ENCODE data around the gene SAA2.
"Not testable (repeated sequence)": the region's sequence is repeated elsewhere in the genome, so short reads cannot be mapped to it uniquely, and the experiment has no call there.

The SAA2 gene

GRCh38 chr11:18247191-18247581 is 1.3 kb downstream of the SAA2 start:
- DNase-seq (ENCODE audit: low read depth), result not testable (repeated sequence)

DNA sequence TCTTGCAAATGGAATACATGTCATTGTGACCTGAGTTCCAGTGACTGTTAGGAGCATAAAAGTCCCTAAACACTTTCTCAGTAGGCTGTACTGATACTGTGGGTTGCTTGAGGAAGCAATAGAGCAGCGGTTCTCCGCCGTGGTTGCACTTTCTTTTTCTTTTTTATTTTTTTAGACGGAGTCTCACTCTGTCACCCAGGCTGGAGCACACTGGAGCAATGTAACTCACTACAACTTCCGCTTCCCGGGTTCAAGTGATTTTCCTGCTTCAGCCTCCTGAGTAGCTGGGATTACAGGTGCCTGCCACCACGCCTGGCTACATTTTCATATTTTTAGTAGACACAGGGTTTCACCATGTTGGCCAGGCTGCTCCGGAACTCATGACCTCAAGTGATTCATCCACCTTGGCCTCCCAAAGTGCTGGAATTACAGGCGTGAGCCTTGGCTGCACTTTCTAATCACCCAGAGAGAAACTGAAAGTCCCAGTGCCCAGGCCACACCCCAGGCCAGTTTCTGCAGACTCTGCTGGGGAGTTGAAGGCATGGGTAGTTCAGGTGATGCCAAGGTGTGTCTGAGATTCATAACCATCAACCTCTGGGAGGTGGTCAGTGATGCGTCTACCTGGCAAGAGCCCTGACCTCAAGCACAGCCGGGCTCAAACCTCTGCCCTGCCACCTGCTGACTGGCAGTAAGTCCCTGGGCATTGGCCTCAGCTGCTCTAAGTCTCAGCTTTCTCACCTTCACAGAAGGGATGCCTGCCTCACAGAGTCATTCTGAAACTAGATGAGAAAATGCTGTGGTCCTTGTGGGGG is 1.9 kb downstream of the SAA2 start:
- not testable (repeated sequence) for DNase-seq (ENCODE audit: low read depth)

DNA sequence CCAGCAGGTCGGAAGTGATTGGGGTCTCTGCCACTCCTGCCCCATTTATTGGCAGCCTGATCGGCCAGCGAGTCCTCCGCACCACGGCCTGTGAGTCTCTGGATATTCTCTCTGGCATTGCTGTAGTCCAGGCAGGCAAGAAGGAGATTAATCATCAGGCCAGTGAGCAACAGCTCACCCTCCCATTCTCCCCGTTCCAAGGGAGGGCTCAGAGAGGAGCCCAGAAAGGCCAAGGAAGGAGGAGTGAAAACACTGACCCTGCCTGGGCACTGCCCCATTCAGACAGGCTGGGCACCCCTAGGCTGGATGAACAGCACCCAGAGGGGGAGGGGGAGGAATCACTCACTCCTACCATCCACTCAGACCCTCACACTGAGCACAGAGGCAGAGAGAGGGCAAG is 3.1 kb downstream of the SAA2 start:
- peak; percentile 44 for DNase-seq (ENCODE audit: low read depth)

DNA sequence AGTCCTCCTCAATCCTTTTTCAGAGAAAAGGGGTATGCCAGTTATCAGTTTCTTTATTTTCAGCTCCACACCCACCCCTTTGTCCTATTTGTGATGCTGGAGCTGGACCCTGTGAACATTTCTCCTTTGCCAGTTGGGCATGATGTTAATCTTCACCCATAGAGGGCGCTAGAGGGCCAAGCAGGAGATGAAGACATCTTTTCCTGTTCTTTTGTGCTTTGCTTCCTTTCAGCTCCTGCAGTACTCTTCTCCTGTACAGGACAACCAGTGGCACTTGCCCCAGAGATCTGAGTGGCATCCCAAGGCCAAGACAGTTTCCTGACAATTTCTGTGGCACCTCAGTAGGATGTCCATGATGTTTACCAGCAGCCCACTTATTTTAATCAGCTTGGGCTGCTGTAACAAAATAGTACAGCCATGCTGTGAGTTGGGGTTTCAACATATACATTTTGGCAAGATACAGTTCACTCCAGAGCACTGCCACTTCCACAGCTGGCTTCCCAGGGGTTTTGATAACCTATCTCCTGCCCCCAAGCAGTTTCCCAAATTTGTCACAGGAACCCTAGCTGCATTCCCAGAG is 4.6 kb downstream of the SAA2 start:
- DNase-seq (ENCODE audit: low read depth), result peak; percentile 77

DNA sequence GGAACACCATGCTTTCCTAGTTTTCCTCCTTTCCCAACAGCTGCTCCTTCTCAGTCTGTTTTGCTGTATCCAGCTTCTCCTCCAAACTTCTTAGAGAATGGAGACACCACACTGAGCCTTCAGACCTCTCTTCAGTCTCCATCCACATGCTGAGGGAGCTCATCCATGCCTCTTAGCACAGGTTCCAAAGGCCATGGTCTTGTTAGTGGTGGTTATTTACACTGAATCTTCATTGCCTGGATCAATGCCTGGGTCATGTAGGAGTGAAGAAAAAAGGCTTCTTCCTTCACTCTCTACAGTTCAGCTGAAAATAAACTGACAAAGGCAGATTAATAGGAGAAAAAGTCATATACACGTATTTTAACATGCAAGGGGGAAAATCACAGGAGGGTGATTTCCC is 8.8 kb downstream of the SAA2 start:
- no peak for DNase-seq (ENCODE audit: low read depth)

DNA sequence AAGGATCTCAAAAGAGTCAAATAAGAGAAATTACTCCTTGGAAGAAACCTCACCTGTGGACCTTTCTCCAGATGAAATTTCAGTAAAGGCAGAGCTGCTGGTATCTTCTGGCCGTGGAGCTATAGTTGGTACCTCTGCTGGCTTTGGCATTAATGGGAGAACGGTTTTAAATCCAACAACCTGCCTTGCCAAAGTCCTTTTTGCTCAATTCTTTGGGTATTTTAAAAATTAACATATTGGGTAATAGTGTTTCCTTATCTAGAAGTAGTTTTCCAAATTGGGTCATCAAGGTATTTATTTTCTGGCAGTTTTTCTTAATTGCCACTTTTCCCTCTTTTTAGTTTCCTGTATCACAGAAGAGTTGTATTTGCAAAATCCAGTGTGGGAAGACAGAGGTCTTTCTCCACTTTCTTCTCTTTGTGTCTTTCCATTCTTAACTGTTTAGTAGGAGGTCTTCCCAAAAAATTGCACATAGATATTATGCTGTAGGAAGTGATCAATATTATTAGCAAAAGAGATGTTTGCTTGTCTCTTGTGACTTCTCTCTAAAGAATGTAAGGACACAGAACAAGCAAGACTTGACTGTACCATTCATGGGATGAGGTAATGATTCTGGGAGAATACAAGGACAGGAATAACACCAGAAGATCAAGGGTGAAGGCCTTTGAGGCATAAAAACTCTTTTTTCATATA is 11.7 kb downstream of the SAA2 start, which contains the start of gene SAA4:
Gene SAA4, minus strand, starts transcription at position 139 of the 693 bp plus-strand sequence. CDS start 876 bp downstream, outside the sequence.
- DNase-seq (ENCODE audit: low read depth), result peak; percentile 37

- no peak for DNase-seq (ENCODE audit: low read depth)
Observed at GRCh38 chr11:18235394-18236334, 12.8 kb downstream of the SAA2 start.

DNA sequence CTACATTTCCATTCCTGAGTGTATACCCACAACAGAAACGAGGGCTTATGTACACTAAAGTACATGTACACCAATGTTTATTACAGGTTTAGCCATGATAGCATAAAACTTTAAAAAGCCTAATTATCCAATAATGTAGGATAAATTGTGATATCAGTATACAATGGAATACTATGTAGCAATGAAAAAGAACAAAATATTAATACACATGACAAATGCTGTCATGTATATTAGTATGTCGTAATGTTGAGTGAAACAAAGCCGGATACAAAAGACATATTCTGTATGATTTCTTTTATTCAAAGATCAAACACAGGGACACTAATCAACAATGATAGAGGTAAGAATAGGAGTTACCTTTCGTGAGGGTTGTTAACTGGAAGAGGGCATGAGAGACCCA is 14.6 kb downstream of the SAA2 start:
- DNase-seq (ENCODE audit: low read depth), result no peak

DNA sequence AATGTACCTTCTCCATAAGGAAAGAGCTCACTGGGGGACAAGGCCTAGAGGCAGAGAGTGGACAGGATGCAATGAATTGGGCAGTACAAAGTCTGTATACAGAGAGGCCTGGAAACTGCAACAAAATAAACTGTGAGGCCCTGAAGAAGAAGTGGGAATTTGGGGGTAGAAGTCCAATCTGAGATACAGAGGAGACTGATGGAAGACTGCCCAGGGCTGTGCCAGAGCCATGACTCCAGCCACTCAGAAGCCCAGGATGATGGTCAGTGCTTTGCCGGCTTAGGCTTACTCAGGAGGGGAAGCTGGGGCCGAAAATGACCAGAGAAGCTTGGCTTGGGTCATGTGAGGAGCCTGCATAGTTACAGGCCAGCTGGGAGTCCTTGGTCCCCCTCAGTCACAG is 17.6 kb downstream of the SAA2 start:
- no peak for DNase-seq (ENCODE audit: low read depth)

DNA sequence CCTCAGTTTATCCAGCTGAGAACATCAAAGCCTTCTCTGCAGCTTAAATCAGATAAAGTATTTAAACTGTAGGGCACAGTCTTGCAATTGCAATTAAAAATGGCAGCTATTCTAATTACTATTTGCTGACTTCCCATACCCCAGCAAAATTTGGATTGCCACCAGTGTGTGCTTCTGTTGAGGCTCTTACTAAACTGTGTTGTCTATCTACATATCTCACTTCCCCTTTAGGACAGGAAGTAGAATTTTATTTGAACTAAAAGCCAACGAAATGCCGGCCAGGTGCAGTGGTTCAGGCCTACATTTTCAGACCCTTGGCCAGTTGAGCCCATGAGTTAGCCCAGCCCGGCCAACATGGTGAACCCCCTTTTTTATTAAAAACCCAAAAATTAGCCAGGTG is 19.0 kb downstream of the SAA2 start:
- no peak for DNase-seq (ENCODE audit: low read depth)

- no peak for DNase-seq (ENCODE audit: low read depth)
Observed at GRCh38 chr11:18225913-18226312, 22.6 kb downstream of the SAA2 start.

- DNase-seq (ENCODE audit: low read depth), result no peak
Observed at GRCh38 chr11:18223591-18224387, 24.7 kb downstream of the SAA2 start.

DNA sequence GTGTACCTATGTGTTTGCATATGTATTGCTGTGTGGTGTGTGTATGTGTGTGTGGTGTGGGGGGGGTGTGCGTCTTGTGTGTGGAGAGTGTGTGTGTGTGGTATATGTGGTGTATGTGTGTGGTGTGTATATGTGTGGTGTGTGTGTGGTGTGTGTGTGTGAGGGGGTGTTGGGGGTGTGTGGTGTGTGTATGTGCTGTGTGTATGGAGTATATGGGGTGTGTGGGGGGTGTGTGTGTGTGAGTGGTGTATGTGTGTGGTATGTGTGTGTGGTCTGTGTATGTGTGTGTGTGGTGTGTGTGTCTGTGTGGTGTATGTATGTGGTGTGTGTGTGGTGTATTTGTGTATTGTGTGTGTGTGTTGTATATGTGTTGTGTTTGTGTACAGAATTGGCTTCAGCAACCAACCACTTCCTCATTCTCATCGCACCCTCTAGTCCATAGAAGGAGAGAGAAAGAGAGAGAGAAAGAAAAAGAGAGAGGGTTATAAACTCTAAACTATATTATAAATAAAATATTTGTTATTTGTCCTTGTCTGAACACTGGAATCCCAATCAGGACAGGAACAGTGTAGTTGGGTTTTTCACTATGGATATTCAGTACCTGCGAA is 25.6 kb downstream of the SAA2 start:
- no peak for DNase-seq (ENCODE audit: low read depth)

DNA sequence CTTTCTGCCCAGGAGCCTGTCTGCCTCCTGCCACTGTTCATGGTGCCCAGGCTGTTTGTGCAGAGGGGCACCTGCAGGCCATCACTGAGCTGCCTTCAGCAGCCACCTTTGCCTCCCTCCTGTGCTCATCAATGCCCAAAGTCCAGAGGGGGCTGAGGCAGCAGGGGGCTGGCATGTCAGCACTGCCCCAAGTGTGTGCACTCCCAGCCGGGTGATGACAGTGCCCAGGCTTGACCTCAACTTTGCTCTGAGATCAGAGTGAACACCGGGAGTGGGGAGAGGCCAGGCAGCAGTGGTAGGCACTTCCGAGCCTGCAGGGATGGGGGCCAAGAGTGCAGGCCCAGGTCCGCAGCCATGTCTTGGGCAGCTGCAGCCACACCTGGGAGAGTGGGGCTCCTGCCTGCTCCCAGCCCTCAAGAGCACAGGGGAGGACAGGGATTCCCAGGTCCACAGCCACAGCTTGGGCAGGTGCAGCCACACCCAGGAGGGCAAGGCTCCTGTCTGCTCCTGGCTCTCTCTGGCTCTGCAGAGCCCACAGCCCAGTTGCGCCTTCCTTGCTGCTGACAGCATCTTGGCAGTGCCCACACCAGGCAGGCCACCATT is 27.1 kb downstream of the SAA2 start:
- DNase-seq (ENCODE audit: low read depth), result no peak

- no peak for DNase-seq (ENCODE audit: low read depth)
Observed at GRCh38 chr11:18209058-18209457, 39.4 kb downstream of the SAA2 start.

DNA sequence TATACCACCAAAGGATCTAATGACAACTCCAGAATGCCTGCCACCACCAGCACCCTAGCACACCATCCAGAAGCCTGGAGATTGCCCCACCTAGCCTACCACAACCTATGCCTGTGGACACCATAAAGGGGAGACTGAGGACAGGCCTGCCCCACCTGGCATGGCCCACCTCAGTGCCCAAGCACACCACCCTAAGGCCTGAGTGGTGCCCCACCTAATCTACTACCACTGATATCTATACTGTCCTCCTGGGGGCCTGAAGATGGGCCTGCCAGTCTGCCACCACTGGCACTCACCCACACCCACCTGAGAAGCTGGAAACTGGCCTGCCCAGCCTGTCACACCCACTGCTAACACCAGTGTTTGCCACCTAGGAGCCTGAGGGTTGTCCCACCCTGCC is 43.7 kb downstream of the SAA2 start:
- DNase-seq (ENCODE audit: low read depth), result no peak

GRCh38 chr11:18204220-18204619 is 44.2 kb downstream of the SAA2 start:
- no peak for DNase-seq (ENCODE audit: low read depth)

GRCh38 chr11:18203723-18204122 is 44.7 kb downstream of the SAA2 start:
- DNase-seq (ENCODE audit: low read depth), result peak; percentile 64

GRCh38 chr11:18197738-18198137 is 50.7 kb downstream of the SAA2 start:
- DNase-seq (ENCODE audit: low read depth), result not testable (repeated sequence)

- no peak for DNase-seq (ENCODE audit: low read depth)
Observed at GRCh38 chr11:18196532-18196931, 51.9 kb downstream of the SAA2 start.
